Nucleus accumbens (tissue), 56 donors: ENCODE results near the gene C19orf38.

Experiments used
- DNase-seq, 56 donors: peaks; one replicate each; lab custom pipeline; 2025; lab: John Stamatoyannopoulos, UW

Gene C19orf38

DNA sequence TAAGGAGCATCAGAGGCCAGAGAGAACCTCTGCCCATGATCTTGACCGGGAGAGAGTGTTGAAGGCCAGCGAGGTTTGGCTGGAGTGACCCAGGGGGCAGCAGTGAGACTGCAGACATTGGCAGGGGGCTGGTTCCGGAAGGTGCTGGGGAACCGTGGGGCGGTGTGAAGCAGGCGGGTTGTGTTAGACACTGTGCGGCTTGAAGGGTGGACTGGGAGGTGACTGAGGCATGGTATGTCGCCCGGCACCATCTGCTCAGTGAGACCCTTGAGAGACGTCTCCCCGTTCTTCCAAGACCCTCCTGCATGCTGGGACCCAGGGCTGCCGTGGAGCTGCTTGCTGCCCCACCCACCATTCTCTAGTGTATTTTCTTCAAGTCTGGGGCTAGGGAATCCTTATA lies 47.7 kb downstream of the C19orf38 start:
- DNase-seq, result no peak

DNA sequence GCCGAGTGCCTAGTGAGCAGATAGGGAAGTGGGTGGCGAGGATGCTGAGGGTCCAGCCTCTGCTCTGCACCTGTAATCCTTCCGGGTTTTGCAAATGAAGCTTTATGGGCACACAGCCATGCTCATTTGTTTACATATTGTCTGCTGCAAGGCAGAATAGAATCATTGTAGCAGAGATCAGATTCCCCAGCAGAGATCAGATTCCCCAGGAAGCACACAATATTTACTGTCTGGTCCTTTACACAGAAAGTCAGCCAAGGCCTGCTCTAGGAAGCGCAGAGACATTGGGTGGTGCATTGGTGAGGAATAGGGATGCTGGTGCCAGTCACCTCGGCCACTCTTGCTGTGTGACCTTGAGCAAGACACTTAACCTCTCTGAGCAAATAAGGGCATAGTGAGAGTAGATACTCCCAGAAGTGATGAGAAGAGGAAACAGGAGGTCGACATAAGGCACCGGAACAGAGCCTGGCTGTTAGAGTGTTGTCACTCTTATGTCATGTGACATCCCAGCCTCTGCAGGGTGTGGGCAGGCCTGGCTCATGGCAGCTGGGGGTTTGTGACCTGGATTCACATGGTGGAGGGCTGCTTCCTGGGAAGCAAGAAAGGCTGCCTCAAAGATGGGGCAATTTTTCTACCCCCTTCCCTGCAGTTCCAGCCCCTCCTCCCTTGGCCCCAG lies 48.8 kb downstream of the C19orf38 start:
- no peak for DNase-seq

DNA sequence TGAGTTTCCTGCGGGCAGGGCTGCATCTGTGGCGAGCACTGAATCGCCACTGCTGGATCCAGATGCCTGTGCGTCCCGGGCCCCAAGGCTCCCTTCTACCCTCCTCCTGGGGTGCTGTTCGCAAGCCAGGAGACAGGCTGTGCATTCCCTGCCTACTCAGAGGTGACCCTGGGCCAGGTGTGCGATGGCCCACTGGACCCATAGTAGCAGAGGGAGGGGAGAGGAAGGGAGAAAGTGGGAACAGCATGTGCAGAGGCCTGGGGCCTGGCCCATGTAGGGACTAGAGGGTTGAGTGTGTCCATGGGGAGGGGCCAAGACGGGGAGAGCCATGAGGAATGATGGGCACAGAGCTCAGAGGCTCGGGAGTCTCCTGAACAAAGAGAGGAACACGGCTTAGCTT lies 50.4 kb downstream of the C19orf38 start:
- no peak for DNase-seq

DNA sequence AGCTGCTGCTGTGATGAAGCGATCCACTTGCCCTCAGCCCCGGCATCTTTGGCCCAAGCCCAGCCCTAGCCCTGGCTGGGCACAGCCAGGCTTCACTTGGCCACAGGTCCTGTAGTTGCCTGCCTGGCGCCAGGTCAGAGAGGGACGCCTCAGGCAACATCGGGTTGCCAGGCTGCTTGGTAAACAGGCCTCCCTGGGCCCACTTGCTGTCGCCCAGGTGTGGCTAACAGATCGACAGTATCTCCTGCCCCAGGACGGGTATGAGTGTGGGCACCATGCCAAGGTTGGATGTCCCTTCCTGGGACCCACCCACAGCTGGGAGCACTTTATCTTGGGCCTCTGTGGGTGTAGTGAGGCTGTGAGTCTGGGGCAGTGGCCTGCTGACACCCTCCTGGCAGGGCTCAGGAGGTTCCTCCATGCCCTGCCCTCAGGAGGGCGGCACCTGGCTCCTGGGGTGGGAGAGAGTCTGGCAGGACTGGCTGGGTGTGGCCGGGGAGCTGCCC lies 51.0 kb downstream of the C19orf38 start:
- peak in 10 of 56 donors; percentile 3 to 58 (median 22) for DNase-seq

DNA sequence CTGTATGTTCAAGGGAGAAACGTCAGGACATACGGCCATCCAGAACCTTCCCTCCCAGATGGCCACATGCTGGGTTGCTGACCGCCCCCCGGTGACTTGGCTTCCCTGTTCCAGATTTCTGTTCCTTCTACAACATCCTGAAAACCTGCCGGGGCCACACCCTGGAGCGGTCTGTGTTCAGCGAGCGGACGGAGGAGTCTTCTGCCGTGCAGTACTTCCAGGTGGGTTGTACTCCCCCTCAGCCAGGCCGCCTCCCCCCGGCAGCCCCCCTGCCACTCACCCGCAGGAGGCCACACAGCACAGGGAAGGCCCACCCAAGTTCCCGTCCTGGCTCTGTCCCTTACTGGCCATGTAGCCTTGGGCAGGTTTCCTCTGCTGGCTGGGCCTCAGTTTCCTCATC lies 59.7 kb downstream of the C19orf38 start:
- no peak for DNase-seq

DNA sequence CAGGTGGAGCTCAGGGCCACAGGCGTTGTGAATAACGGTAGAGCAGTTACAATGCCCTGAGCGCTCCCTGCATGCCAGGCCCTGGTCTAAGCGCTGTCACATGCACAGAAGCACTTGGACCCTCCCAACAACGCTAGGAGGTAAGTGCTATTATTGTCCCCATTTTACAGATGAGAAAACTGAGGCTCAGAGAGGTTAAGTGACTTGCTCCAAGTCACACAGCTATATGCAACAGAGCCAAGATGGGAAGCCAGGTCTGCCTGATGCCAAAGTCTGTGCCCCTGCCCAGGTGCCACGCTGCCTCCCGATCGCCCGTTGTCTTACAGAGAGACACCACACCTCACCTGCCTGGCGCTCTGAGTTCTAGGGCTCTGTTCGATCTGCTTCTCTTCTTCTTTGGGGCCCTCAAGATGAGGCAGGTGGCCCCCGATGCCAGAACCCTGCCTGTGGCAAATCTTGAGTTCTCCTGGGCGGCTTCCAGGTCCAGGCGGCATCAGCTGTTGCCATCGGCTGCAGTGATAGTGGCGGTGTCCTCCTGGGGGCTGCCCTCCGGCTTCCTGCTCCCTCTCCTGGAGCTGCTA lies 60.3 kb downstream of the C19orf38 start:
- DNase-seq, result no peak

DNA sequence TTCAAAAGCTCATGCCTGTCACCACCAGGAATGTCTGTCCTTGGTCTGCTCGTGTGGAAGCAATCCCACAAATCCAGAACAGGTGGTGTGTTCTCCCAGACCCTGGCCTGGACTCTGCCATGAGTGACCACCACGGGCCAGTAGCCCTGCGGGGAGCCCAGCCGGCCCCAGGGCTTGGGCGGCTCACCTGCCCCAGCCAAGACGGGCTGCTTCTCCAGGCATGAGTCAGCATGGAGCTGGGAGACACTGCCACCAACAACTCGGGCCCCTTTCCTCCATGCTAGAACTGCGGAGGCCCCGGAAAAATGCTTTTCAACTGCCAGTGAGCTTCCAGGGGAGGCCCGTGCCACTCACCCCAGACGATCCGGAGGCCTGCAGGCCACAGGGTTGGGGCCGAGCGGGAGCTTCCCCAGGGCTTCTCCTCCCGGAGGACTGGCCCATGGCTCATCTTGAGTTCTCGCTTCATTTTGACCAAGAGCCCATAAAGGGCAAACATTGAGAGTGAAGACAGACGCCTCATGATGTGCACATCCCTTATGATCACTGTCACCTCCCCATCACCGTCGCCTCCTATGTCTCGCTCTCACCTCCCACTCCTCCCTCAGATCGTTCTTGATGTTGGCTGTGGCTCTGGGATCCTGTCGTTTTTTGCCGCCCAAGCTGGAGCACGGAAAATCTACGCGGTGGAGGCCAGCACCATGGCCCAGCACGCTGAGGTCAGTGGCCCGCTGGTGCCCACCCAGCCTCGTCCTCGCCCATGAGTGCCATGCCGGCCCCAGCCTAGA lies 63.6 kb downstream of the C19orf38 start:
- DNase-seq, result no peak

DNA sequence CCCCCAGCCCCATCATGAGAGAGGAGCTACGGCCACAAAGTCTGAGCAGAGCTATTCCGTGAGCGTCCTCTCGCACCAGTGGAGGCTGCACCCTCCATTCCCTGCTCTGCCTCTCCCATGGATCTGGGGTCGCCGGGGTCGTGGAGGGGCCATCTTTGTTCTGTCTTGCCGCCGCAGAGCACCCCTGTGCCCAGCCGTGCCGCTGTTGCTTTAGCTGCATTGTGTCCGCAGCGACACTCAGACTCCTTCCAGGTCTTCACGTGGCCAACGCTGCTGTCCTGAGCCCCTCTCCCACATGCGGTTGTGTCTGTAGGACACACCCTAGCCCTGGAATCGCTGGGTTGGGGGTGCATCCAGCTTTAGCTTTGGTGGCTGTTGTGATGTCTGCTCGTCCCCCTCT lies 64.4 kb downstream of the C19orf38 start:
- no peak for DNase-seq

DNA sequence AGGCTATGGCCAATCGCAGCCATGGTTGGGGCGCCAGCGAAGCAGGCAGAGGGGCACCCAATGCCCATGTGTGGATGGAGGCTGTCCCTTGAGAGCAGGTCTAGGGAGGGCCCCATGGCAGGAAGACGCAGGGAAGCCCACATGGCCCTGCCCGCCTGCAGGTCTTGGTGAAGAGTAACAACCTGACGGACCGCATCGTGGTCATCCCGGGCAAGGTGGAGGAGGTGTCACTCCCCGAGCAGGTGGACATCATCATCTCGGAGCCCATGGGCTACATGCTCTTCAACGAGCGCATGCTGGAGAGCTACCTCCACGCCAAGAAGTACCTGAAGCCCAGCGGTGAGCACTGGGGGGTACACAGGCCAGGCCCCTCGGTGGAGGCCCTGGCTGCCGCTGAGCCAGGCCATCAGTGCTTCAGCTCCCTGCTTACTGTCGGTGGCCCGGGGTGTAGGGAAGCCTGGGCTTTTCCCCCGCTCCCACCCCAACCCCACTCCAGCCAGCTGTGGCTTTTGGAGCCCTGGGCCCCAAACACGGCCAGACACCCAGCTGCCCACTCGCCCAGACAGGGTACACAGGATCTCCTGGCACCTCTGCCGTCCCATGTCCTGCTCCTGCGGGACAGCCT lies 65.6 kb downstream of the C19orf38 start:
- no peak for DNase-seq

DNA sequence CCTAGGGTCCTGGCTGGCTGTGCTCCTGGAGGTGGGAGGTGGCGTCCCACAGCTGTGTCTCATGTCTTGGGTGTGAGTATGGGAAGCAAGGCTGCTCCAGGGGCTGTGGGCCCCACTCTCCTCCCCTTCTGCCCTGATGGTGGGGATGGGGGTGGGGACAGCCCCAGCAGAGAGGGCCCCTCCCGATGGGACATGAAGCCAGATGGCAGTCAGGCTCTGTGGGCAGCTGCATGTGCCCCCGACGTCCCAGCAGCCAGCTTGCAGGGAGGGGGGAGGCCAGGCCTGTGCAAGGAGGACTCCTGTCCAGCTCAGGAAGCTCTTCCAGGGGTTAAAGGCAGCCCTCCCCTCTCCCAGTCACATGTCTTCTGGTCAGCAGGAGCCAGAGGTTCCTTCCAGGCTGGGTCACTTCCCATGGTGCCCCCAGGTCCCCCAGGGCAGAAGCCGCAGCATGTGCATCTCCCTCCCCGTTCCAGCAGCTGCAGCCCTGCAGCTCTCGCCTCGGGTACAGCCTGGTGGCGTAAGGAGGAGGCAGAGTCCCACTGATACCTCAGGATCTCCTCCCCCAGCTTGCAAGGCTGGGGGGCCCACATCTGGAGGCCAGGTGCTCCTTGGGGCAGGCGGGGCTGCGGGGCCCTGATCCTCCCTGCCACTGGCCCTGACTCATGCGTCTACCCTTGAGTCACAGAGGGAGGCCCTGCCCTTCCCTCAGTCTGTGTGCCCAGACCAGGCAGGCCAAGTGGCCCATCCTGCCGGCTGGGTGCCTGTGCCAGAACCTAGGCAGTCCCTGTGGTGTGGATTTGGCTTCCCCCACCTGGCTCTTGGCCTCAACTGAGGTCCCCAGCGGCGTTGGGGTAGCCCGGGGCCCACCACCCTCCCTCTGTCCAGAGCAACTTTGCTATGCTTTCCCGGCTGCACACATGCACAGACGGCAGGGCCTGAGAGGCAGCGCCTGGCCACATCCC lies 67.2 kb downstream of the C19orf38 start:
- no peak for DNase-seq

DNA sequence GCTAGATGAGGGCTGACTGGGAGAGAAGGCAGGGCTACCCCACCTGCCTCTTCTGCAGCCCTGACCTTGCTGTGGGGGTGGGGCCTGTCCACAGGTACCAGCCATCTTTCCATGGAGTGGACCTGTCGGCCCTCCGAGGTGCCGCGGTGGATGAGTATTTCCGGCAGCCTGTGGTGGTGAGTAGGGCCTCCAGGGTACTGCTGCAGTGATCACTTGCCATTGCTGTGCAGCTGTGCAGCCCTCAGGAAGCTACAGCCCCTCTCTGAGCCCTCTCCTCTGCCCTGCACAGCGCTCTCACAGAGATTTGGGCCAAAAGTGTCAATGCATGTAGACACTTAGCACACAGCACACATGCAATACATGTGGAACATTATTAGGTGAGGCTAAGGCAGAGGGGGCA lies 68.4 kb downstream of the C19orf38 start:
- no peak for DNase-seq

DNA sequence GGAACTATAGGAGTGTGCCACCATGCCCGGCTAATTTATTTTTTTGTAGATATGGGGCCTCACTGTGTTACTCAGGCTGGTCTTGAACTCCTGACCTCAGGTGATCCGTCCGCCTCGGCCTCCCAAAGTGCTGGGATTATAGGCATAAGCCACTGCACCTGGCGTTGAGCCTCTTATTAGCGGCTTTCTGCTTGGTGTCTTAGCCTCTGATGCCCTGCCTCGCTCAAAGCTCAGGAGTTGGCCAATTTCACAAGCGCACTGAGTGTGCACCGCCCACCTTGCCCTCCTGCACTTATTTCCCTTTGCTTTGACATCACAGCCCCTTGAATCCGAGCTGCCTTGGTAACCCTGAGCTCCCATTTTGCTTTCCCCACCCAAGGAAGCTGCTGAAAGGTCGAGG lies 70.1 kb downstream of the C19orf38 start:
- DNase-seq, result no peak
